Measurements from ENCODE around the gene CCDC57.
"Not testable (repeated sequence)": the region's sequence is repeated elsewhere in the genome, so short reads cannot be mapped to it uniquely, and the experiment has no call there.

CCDC57 gene

DNA sequence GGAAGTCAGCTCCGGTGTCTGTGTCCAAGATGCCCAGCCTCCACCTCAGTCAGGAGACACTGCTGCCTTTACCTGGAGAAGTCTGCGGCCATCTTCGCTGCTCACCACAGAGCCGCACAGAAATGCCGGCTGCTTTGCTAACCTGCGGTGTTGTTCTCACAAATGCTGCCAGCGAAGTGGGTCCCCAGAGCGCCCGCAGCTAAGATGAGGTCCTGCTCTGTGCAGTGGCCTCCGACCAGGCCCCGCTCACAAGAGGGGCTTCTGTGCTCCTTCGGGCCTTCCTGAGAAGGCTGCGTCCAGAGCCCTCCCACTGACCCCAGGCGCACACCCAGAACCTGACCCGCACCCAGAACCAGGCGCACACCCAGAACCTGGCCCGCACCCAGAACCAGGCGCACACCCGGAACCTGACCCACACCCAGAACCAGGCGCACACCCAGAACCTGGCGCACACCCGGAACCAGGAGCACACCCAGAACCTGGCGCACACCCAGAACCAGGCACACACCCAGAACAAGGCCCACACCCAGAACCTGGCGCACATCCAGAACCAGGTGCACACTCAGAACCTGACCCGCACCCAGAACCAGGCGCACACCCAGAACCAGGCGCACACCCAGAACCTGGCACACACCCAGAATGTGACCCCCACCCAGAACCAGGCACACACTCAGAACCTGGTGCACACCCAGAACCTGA is 63.1 kb downstream of the CCDC57 start:
- DNase-seq: no peak

- no peak for DNase-seq
Measured at GRCh38 chr17:82148997-82149396, 63.6 kb downstream of the CCDC57 start.

DNA sequence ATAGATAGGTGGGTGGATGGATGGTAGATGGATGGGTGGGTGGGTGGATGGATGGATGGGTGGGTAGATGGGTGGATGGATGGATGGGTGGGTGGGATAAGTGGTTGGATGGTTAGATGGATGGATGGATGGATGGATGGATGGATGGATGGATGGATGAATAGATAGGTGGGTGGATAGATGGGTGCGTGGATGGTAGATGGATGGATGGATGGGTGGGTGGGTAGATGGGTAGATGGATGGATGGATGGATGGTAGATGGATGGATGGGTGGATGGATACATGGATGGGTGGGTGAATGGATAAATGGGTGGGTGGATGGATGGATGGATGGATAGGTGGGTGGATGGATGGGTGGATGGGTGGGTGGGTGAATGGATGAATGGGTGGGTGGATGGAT is 64.6 kb downstream of the CCDC57 start:
- no peak for DNase-seq

- no peak for DNase-seq
Measured at GRCh38 chr17:82146663-82147654, 65.7 kb downstream of the CCDC57 start.

GRCh38 chr17:82145550-82146155 is 67.0 kb downstream of the CCDC57 start:
- no peak for DNase-seq

DNA sequence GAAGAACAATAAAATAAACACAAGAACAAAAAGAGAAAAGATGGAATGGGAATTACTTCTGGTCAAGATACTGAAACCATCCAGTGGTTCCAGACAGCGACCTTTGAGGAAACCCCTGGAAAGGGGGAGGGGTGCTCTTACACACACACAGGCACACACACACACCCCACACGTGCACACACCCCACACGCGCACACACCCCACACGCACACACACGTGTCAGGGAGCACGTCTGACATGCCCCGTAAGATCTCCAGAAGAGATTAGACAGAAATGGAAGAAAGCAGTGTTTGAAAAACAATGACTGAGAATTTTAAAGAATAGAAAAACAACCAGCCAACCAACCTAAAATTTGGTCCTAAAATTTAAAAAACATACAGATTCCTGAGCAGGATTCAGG is 69.3 kb downstream of the CCDC57 start:
- no peak for DNase-seq

DNA sequence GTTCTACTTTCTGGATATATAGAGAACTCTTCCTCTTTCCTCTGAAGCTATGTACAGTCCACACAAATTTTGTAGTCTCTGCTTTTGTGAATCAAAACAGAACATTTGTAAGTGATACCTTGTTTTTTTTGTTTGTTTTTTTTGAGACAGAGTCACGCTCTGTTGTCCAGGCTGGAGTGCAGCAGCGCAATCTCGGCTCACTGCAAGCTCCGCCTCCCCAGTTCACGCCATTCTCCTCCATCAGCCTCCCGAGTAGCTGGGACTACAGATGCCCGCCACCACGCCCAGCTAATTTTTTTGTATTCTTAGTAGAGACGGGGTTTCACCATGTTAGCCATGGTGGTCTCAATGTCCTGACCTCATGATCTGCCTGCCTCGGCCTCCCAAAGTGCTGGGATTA is 72.7 kb downstream of the CCDC57 start:
- not testable (repeated sequence) for DNase-seq

DNA sequence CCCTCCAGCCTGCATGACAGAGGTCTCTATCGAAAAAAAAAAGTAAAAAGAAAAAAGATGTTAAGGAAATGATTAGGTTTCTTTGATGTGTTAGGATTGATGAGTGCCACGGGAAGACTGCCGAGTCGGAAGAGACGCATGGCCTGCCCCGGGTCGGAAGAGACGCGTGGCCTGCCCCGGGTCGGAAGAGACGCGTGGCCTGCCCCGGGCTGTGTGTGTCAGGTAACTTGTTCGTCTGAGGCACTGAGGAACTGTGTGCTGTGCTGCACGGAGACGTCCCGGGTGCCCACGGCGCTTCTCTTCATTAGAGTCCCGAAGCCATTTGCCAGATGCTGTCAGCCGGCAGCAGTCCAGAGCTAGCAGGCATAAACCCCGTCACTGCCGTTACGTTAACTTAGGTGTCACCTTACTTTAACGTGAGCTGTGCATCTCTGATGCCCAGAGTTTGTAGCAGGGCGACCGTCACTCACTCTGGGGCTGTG is 74.1 kb downstream of the CCDC57 start:
- DNase-seq: no peak

DNA sequence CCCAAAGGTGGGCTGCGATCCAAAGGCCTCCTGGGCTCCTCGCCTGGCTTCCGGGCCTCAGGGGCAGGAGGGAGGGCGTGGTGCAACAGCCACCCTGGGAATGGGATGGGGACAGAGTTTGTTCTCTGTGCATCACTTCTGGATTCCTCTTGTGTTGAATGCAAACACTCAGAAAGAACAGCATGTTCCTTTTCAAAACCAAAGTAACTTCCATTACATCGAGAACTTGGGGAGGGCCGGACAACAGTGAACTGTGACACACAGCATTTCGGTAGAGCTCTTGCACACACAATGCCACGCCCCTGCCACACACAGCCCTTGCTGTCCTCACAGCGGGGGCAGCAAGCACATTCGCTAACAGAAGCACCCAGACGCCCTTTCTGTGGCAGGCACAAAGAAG is 78.5 kb downstream of the CCDC57 start:
- DNase-seq: no peak

GRCh38 chr17:82133166-82133953 is 79.3 kb downstream of the CCDC57 start:
- DNase-seq: not testable (repeated sequence)

DNA sequence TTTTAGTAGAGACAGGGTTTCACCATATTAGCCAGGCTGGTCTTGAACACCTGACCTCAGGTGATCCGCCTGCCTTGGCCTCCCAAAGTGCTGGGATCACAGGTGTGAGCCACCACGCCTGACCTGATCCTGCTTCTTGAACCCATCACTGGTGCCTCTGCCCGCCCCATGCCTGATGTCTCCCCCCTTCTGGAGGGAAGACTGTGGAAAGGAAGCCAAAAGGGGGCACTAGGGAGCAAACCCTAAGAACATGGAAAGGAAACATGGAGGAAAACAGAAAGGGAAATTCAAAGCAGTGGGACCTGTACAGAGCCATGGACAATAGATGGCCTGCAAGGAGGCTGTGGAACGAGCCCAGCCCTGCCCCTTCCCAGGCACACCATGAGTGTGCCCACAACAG is 83.5 kb downstream of the CCDC57 start:
- DNase-seq: no peak

- DNase-seq: no peak
Measured at GRCh38 chr17:82128287-82128686, 84.4 kb downstream of the CCDC57 start.

DNA sequence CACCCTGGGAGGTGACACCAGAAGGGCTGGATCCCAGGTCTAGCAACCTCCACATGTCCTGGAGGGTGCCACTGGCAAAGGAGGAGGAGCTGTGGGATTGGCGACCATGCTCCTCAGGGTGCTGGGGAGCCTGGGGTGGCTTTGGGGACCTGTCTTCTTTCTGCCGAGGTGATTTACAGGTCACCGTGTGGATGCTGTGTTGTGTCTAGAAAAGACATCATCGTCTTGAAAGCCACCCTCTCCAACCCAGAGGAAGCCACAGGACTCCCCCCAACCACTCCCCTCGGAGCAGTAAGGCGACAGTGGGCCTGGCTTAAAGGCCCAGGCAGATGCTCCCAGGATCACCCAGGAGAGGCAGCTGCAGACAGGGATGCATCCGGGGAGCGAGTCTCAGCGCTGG is 84.9 kb downstream of the CCDC57 start:
- DNase-seq: no peak

- DNase-seq: no peak
Measured at GRCh38 chr17:82127315-82127595, 85.4 kb downstream of the CCDC57 start.

- DNase-seq: no peak
Measured at GRCh38 chr17:82126556-82127314, 85.9 kb downstream of the CCDC57 start.

DNA sequence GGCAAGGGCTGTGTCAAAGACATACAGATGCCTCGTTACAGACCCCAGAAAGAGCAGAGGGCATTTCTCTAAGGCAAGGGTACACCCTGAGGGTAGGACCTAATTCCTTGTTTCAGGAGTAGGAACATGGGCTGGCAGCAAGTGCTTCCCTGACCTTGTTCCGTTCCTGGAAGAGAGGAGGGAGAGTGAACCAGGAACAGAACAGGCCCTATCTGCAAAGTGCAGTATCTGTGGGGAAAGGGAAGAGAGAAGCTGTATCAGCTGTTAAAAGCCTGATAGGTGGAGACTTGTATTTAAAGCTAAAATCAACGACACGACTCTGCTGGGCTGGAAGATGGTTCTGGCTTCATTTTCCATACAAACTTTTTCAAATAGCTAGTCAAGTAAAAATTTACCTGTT is 88.5 kb downstream of the CCDC57 start:
- no peak for DNase-seq

DNA sequence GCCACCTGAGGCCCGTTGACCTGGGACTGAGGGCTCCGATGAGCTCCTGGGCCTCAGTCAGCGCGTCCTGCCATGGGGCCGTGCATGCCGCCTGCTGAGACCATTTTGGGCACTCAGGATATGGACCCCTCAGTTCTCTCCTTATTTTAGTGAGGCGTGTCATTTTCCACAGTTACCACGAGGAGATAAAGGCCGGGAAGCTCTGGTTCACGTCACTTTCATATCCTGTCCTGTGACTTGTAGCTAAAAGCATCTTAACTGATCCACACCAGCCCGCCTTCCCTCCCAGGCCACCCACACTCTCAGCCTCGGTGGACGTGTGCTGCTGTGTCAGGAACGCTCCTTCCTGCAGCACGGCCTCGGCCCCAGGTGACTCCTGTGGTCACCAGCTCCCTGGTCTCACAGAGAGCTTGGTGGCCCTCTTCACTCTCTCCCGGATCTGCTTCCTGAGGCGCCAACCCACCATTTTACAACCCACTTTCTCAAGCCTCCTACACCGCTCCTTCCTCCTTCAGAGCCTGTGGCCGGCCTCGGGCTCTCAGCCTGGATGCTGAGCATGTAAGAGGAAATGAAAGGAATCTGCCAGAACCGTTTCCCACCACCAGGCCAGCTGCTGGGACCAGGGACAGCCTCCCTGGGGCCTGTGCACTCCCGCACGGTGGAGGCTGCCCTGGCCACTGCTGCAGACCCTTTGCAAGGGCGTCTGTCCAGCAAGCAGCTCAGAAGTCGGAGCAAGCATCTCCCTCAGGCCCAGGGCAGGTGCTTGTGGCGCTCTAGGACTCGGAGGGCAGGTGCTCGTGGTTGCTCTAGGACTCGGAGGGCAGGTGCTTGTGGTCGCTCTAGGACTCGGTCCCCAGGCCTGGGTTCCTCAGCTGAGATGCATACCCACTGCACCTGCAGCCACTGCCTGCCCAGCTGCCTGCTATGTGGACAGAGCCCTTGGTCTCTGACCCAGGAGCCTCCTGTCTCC is 90.7 kb downstream of the CCDC57 start:
- DNase-seq: peak; percentile 85

DNA sequence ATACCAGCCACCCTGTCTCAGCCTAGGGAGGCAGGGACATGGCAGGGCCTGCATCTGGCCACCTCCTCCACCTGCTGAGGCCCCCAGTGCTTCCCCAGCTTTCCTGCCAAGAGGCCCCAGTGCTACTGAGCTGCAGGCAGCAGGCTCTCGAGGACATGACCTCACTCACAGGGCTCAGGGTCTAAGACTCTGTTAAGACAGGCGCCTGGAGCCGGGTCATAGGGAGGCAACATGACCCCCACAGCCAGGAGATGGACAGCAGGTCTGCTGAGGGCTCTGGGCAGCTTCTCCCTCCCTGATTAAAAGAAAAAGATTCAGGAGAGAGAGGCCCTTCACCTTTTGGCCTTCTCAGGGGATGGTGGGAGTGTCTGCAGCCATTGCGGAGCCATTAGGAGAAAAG is 91.4 kb downstream of the CCDC57 start:
- no peak for DNase-seq

DNA sequence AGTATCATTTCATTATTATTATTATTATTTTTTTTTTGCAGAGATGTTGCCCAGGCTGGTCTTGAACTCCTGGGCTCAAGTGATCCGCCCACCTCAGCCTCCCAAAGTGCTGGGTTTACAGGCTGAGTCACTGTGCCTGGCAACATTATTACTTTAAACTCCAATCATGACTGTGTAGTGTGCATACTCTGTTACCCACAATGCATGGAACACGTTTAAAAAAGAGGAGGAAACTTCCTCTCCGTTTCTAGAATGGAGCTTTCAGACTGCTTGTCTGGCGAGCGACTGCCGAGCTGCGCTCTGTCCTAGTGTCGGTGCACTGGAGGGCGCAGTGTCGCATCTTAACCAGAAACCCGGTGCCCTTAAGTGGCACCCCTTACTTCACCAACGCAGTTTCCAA is 92.5 kb downstream of the CCDC57 start:
- no peak for DNase-seq

DNA sequence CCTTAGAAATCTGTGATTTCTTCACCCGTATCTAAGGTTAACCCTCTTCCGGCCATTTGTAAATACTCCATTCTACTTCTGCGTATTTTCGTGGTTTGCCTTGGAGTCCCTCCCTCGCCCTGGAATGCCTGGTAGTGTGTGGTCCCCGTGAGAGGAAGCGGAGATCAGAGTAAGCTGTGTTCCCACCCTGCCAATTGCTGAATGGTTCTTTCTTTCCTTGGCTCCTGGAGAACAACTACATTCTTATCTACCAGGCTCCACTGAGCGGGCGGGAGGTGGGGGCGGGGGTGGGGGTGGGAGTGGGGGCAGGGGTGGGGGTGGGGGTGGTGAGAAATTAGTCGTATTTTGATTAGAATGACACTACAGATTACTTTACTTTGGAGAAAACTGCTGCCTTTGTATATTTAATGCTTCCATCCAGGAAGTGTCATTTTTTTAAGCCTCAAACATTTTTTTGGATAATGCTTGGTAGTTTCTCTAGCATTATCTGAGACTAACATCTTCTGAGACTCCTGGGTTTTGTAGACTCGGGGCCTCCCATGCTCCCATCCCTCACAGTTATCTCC is 93.7 kb downstream of the CCDC57 start:
- DNase-seq: no peak
